ENCODE measurements around the gene DHRS7B.

Gene DHRS7B

GRCh38 chr17:21235921-21236320, 109.2 kb downstream of the DHRS7B start:
- no peak for DNase-seq (ENCODE audit: extremely low spot score)
- TF ChIP-seq PKNOX1 (IDR thresholded peaks at IDR 0.05) (no peak), BHLHE40 (IDR thresholded peaks at IDR 0.05; ENCODE audit: borderline replicate concordance) (no peak), FOXK2 (IDR thresholded peaks at IDR 0.05) (no peak), TARDBP (IDR thresholded peaks at IDR 0.05) (peak; percentile 66; the same call in 1 of the 2 replicates), ARNT (IDR thresholded peaks at IDR 0.05) (no peak)
- CTCF ChIA-PET, result no interaction called here
- POLR2A ChIA-PET, result no interaction called here

GRCh38 chr17:21239680-21240368, 113.1 kb downstream of the DHRS7B start:
- CTCF ChIA-PET, result interaction anchor here (0.6 to 1.0 kb wide), 5 partner anchors 9 to 27 kb away, joined by 3 to 6 read pairs (median 3); no protein-coding TSS in a partner anchor
- POLR2A ChIA-PET, result interaction anchor here (1.2 kb wide), 1 partner anchor 141 kb away, joined by 3 read pairs; no protein-coding TSS in a partner anchor
- peak; percentile 64 for DNase-seq (ENCODE audit: extremely low spot score)
- 0 out of 2 replicates have a peak, but pooled peaks have one; percentile 12 for TF ChIP-seq PKNOX1 (IDR thresholded peaks at IDR 0.05)
- no peak for TF ChIP-seq FOXM1 (IDR thresholded peaks at IDR 0.05; ENCODE audit: borderline replicate concordance)

- no peak for DNase-seq (ENCODE audit: extremely low spot score)
- POLR2A ChIA-PET, result interaction anchor here (1.2 kb wide), 2 partner anchors 10 to 141 kb away, joined by 3 read pairs; no protein-coding TSS in a partner anchor
- TF ChIP-seq L3MBTL2 (conservative IDR thresholded peaks at IDR 0.05), result no peak
- TF ChIP-seq TARDBP (IDR thresholded peaks at IDR 0.05), result no peak
- no peak for TF ChIP-seq LEF1 (IDR thresholded peaks at IDR 0.05; ENCODE audit: borderline replicate concordance)
- no peak for TF ChIP-seq ELF4 (IDR thresholded peaks at IDR 0.05)
- TF ChIP-seq CTBP1 (IDR thresholded peaks at IDR 0.05; ENCODE audit: borderline replicate concordance), result no peak
- no peak for TF ChIP-seq FOXM1 (IDR thresholded peaks at IDR 0.05; ENCODE audit: borderline replicate concordance)
- TF ChIP-seq HDGF (IDR thresholded peaks at IDR 0.05; ENCODE audit: borderline replicate concordance), result no peak
- TF ChIP-seq SP1 (IDR thresholded peaks at IDR 0.05), result no peak
- TF ChIP-seq ZNF384 (IDR thresholded peaks at IDR 0.05), result no peak
- TF ChIP-seq ARNT (IDR thresholded peaks at IDR 0.05), result no peak
- TF ChIP-seq BHLHE40 (IDR thresholded peaks at IDR 0.05; ENCODE audit: borderline replicate concordance), result no peak
- CTCF ChIA-PET, result interaction anchor here (0.5 to 1.0 kb wide), 7 partner anchors 9 to 1192 kb away, joined by 3 to 6 read pairs (median 3); no protein-coding TSS in a partner anchor
These were observed 113.7 kb downstream of the DHRS7B start for GRCh38 chr17:21240369-21241055.

Data from HEK293T (cell line).